C1 segment of cervical spinal cord (tissue), 14 donors: ENCODE results near the gene OR6Y1.

ENCODE experiments used
- DNase-seq, 14 donors: peaks; one replicate each; lab custom pipeline; 2025; lab: John Stamatoyannopoulos, UW

OR6Y1 gene

GRCh38 chr1:158554352-158554751, at the start of gene OR6Y1:
Gene OR6Y1 (minus strand): TSS chr1:158554405. CDS start chr1:158548105, 6,300 bp downstream.
- DNase-seq: no peak

GRCh38 chr1:158600735-158601134, 46.5 kb upstream of the OR6Y1 start:
- no peak for DNase-seq

GRCh38 chr1:158586942-158587341, 32.7 kb upstream of the OR6Y1 start:
- no peak for DNase-seq

- DNase-seq: no peak
These were observed 29.8 kb upstream of the OR6Y1 start for GRCh38 chr1:158583962-158584361.

GRCh38 chr1:158579733-158580132, 25.5 kb upstream of the OR6Y1 start, which contains the start of gene OR10X1:
Gene OR10X1 (minus strand): TSS chr1:158579899. CDS start chr1:158579899, 0 bp downstream.
- DNase-seq: no peak

GRCh38 chr1:158577561-158577960, 23.4 kb upstream of the OR6Y1 start:
- DNase-seq: no peak

- DNase-seq: no peak
These were observed 18.0 kb upstream of the OR6Y1 start for GRCh38 chr1:158572226-158572625.

GRCh38 chr1:158570480-158570879, 16.3 kb upstream of the OR6Y1 start, which contains the start of gene OR6P1:
Gene OR6P1 (minus strand): TSS chr1:158570580. CDS start chr1:158563604, 6,976 bp downstream.
- DNase-seq: no peak

GRCh38 chr1:158564608-158565007, 10.4 kb upstream of the OR6Y1 start:
- no peak for DNase-seq

GRCh38 chr1:158563853-158564252, 9.6 kb upstream of the OR6Y1 start:
- no peak for DNase-seq

- DNase-seq: no peak
These were observed 5.5 kb upstream of the OR6Y1 start for GRCh38 chr1:158559696-158560095.

GRCh38 chr1:158552296-158552695, 1.9 kb downstream of the OR6Y1 start:
- DNase-seq: no peak

- DNase-seq: no peak
These were observed 6.7 kb downstream of the OR6Y1 start for GRCh38 chr1:158547533-158547932.

GRCh38 chr1:158537609-158538008, 16.6 kb downstream of the OR6Y1 start:
- DNase-seq: no peak

- no peak for DNase-seq
These were observed 19.7 kb downstream of the OR6Y1 start for GRCh38 chr1:158534496-158534895.

GRCh38 chr1:158527190-158527815, 26.9 kb downstream of the OR6Y1 start:
- peak in 1 of 14 donors; percentile 2 for DNase-seq

- DNase-seq: no peak
These were observed 32.5 kb downstream of the OR6Y1 start for GRCh38 chr1:158521666-158522058.

- no peak for DNase-seq
These were observed 33.1 kb downstream of the OR6Y1 start for GRCh38 chr1:158520955-158521665.

- DNase-seq: no peak
These were observed 34.2 kb downstream of the OR6Y1 start for GRCh38 chr1:158520021-158520420.

GRCh38 chr1:158516966-158517365, 37.2 kb downstream of the OR6Y1 start:
- DNase-seq: no peak

- DNase-seq: no peak
These were observed 44.6 kb downstream of the OR6Y1 start for GRCh38 chr1:158509471-158510156.

- DNase-seq: no peak
These were observed 46.7 kb downstream of the OR6Y1 start for GRCh38 chr1:158507511-158507910.
